RWPE1 (cell line): ENCODE measurements around the gene AMZ2.
"Not testable (repeated sequence)": the region's sequence is repeated elsewhere in the genome, so short reads cannot be mapped to it uniquely, and the experiment has no call there.

ENCODE experiments used
- CTCF ChIA-PET: fragments of 350-600 bp; sonication (Branson Sonifier 250); formaldehyde crosslinking; extraction: SDS; loops from one replicate; lab custom pipeline; 2021; lab: Yijun Ruan, JAX
- POLR2A ChIA-PET: fragments of 400-600 bp; formaldehyde crosslinking; extraction: SDS; loops from one replicate; lab custom pipeline; 2020; ENCODE audit warnings: antibody characterized with exemption; ENCODE audit not compliant: low non-redundant PET; lab: Yijun Ruan, JAX
- DNase-seq: peaks from one replicate; pipeline ENCODE4 v3.0.0; 2012; ENCODE audit warnings: low spot score
- H3K27ac ChIP-seq: fragments of 450-650 bp; 2 replicates; pipeline ENCODE4 v1.5.1; 2017
- CTCF ChIP-seq: fragments of 450-650 bp; conservative IDR thresholded peaks from 2 replicates; pipeline ENCODE4 v1.5.1; 2017; ENCODE audit warnings: low read depth, mild to moderate bottlenecking

AMZ2 gene

GRCh38 chr17:68204736-68205135 lies 43.1 kb upstream of the AMZ2 start:
- ChIA-PET POLR2A (no interaction called here), CTCF (interaction anchor here (0.5 to 2.7 kb wide), 5 partner anchors 13 to 297 kb away, joined by 3 to 13 read pairs (median 3); no protein-coding TSS in a partner anchor)
- TF ChIP-seq CTCF: no peak
- H3K27ac ChIP-seq: peak overlapping the region; percentile 70; the same call in 1 of the 2 replicates
- no peak for DNase-seq

GRCh38 chr17:68205251-68205807 lies 42.5 kb upstream of the AMZ2 start:
- ChIA-PET POLR2A (no interaction called here), CTCF (interaction anchor here (0.5 to 2.7 kb wide), 8 partner anchors 8 to 297 kb away, joined by 3 to 13 read pairs (median 3); no protein-coding TSS in a partner anchor)
- peak overlapping the region; percentile 70 for H3K27ac ChIP-seq
- DNase-seq: peak; percentile 68
- peak; percentile 95 for TF ChIP-seq CTCF

- H3K27ac ChIP-seq: peak overlapping the region; percentile 70
- no peak for TF ChIP-seq CTCF
- no peak for DNase-seq
- ChIA-PET CTCF (interaction anchor here (0.6 to 2.7 kb wide), 8 partner anchors 9 to 247 kb away, joined by 3 to 13 read pairs (median 3); no protein-coding TSS in a partner anchor), POLR2A (no interaction called here)
Observed at GRCh38 chr17:68205808-68206720, 41.8 kb upstream of the AMZ2 start.

- CTCF ChIA-PET: no interaction called here
- TF ChIP-seq CTCF: no peak
- DNase-seq: no peak
- H3K27ac ChIP-seq: no peak overlapping the region
- POLR2A ChIA-PET: no interaction called here
Observed at GRCh38 chr17:68207651-68208253, 40.1 kb upstream of the AMZ2 start.

- CTCF ChIA-PET: interaction anchor here (1.1 kb wide), 1 partner anchor 36 kb away, joined by 3 read pairs; no protein-coding TSS in a partner anchor
- H3K27ac ChIP-seq, DNase-seq, POLR2A ChIA-PET: not testable (repeated sequence)
Observed at GRCh38 chr17:68208651-68209050, 39.2 kb upstream of the AMZ2 start.

- H3K27ac ChIP-seq, DNase-seq: not testable (repeated sequence)
- CTCF ChIA-PET: interaction anchor here (0.6 to 1.1 kb wide), 3 partner anchors 37 to 523 kb away, joined by 3 to 8 read pairs (median 3); no protein-coding TSS in a partner anchor
- POLR2A ChIA-PET: interaction anchor here (0.6 kb wide), 1 partner anchor 27 kb away, joined by 3 read pairs; no protein-coding TSS in a partner anchor
Observed at GRCh38 chr17:68209191-68209900, 38.5 kb upstream of the AMZ2 start.
